GM21515 (cell line): ENCODE measurements around the gene NUDT22.
"Not testable (repeated sequence)": the region's sequence is repeated elsewhere in the genome, so short reads cannot be mapped to it uniquely, and the experiment has no call there.

Experiments
- ATAC-seq: cut with Tn5 transposase; IDR thresholded peaks from one replicate; pipeline ENCODE4 v1.9.1; 2021; ENCODE audit not compliant: unreplicated experiment

NUDT22 gene

DNA sequence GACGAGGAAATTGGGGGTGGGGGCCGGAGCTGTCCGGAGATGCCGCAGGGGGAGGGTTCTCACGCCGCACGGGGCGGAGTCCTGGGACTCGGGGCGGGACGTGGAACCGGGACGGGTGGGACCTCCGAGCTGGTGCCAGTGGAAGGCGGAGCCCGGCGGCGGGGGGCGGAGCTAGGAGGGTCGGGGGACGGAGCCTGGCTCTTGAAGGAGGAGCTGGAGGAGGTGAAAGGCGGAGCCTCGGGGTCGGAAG, 15.1 kb downstream of the NUDT22 start:
- peak; percentile 52 for ATAC-seq

DNA sequence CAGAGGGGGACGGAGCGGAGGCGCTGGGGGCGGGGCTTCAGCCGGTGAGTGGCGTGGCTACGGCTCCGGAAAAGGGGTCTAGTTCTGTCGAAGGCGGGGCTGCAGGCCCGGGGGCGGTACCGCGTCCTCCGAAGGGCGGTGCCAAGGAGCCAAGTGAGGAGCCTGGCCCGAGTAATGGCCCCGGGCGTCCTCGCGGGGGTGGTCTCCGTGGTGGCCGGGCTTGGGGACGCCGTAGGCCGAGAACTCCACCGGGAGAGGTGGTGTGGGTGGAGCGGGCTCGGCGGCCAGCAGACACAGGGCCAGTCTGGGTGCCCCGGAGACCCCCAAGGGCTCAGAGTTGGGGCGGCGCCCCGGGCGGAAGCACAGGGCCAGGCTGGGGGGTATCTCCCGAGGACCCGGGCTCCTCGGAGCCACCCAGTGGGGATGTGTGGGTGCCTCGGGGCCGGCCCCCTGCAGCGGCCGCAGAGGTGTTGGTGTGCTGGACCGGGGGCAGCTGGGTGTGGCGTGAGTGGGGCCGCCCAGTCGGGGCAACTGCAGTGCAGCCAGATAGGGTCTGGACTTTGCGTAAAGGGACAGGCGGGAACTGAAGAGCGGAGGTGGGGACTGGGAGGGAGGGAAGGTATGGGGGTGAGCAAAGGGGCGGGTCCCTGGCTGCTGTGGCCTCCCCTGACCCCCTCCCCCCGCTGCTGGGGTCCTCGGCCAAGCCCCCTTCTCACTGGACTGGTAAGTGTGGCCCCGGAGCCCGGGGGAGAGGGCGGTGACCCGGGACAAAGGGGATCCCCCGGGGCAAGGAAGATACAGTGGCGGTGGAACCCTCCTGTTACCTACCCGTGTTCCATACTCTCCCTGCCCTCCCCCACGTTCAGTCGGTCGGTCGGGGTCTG, 15.7 kb downstream of the NUDT22 start:
- ATAC-seq: peak; percentile 12

DNA sequence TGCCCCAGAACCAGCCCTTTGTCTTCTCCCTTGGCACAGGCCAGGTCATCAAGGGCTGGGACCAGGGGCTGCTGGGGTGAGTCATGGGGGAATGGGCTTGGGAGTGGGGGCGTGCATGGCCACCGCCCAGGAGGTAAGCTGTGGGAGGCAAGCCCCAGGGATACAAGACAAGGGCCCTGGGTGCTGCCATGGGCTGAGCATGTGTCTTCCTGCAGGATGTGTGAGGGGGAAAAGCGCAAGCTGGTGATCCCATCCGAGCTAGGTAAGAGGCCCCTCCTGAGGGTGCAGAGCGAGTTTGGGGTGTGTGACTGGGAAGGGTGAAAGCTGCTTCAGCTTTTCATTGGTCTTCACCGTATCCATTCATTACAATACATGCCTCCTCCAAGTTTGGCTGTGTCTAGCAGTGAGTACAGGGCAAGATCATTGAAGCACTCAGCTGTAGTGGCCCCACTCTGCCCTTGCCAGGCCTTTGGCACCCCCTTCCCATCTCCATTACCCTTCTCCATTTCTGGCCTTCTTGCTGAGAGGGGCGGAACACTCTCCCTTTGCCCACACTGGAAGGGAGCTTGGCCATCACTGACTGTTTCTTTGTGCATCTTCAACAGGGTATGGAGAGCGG, 17.3 kb downstream of the NUDT22 start:
- ATAC-seq: no peak

- no peak for ATAC-seq
Observed at GRCh38 chr11:64244107-64244506, 18.0 kb downstream of the NUDT22 start.

- no peak for ATAC-seq
Observed at GRCh38 chr11:64244966-64245365, 18.9 kb downstream of the NUDT22 start.

DNA sequence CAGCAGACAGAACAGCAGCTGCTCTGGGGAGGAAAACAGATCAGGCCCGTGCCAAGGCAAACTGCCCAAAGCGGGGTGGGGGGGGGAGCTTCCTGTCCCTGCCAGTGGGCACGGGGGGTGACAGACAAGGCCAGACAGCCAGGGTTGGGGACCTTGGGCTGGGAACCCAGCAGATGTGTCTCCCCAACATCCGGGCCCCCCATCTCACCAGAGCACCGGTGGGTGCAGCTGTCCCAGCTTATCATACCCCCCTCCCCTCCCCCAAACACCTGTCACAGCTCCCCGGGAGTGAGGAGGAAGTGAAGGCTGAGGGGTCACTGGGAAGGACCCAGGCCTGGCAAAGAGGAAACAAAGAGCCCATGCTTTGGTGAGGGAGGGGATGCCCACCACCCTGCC, 19.3 kb downstream of the NUDT22 start:
- ATAC-seq: no peak

DNA sequence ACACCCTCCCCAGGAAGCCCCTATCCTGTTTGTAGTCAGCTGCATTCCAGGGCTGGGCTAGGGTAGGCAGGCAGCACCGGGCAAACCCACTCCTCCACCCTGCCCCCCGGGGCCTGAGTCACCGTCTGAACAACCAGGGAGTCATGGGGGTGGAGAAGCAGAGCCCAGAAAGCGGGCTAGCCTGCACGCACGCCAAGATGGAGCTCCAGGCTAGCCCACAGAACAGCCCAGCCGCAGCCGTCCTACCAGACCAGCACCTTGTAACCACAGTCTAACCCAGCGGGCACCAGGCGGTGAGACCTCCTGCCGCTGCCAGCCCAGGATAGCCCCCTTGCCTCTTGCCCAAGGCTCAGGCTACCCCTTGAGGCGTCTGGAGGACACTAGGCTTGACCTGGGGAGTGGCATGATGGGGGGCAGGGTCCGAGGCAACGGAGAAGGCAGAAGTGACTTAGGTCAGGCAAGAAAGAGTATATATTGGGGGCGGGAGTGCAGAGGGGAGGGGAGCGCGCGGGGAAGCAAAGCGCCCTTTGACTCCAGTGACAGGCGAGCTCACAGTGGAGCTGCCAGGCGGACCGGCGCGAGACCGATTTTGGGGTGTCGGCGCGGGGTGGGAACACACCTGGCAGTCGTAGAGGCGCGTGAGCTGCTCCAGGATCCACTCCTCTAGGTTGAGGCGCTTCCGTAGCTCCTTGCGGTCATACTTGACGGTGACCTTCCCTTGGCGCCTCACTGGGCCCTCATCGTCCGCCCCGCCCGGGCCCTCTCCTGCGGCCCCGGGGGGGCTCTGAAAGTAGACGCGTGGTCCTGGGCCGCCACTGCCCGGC, 19.9 kb downstream of the NUDT22 start:
- ATAC-seq: no peak

DNA sequence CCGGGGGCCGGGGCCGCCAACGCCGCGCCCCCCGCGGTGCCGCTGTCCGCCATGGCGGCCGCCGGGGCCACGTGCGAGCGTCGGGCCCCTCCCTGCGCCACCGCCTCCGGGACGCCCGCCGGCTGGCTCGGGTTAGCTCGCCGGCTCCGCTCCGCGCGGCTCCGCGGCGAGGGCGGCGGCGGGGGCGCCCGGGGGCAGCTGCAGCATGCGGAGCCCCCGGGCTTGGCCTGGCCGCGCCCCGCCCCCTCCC, 20.5 kb downstream of the NUDT22 start:
- not testable (repeated sequence) for ATAC-seq

- ATAC-seq: no peak
Observed at GRCh38 chr11:64246871-64247728, 21.0 kb downstream of the NUDT22 start, which contains the start of gene PPP1R14B. TSS of gene PPP1R14B (minus strand) at chr11:64246943. CDS start at chr11:64246673, 270 bp downstream.

DNA sequence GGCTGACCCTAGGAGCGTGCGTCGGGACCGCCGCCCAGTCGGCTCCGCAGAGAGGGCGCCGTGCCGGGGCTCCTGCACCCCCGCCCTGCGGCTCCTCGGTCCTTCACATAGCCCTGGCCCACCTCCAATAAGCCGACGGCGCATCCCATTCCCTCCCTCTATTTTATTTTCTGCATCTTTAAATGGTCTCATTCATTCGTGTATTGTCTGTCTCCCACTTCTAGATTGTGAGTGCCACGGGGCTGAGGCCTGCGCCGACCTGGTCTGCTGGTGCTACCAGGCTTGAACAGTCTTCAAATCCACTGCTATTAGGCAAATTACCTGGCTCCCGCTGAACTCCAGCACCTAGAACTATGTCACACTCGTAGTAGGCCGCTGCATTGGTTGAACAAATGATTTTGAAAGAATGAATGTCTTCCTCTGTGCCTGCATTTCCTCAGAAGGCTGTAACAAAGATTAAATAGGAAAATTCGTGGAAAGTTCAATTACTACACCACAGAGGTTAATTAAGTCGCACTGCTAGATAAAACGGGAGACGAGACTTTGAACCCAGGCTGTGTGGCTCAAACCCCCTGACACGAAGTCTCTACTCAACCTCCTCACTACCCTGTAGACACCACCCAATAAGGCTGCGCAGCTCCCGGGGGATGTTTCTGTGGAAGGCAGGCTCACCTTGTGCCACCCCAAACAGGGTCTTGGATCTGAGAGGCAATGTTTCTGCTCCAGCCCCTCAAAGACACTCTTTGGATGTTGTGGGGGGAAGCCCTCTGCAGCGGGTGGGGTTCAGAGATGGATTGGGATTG, 21.9 kb downstream of the NUDT22 start:
- ATAC-seq: no peak

- ATAC-seq: no peak
Observed at GRCh38 chr11:64248578-64248977, 22.5 kb downstream of the NUDT22 start.

DNA sequence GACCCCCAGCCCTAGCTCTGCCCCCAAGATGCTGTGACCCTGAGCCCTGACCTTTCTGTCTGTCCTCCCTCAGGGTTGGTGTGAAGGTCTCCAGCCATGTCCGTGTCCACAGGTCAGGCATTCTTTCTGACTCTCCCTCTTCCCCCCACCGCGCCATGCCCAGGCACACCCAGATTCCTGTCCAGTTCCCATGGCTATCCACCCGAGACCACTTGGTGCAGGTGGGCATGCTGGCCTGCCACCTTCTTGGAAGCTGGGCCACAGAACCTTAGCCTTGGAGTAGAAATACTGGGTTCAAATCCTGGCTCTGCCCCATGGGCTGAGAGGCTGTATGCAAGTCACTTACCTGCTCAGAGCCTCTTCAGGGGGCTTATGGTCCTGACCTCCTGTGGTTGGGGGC, 23.0 kb downstream of the NUDT22 start:
- ATAC-seq: no peak

DNA sequence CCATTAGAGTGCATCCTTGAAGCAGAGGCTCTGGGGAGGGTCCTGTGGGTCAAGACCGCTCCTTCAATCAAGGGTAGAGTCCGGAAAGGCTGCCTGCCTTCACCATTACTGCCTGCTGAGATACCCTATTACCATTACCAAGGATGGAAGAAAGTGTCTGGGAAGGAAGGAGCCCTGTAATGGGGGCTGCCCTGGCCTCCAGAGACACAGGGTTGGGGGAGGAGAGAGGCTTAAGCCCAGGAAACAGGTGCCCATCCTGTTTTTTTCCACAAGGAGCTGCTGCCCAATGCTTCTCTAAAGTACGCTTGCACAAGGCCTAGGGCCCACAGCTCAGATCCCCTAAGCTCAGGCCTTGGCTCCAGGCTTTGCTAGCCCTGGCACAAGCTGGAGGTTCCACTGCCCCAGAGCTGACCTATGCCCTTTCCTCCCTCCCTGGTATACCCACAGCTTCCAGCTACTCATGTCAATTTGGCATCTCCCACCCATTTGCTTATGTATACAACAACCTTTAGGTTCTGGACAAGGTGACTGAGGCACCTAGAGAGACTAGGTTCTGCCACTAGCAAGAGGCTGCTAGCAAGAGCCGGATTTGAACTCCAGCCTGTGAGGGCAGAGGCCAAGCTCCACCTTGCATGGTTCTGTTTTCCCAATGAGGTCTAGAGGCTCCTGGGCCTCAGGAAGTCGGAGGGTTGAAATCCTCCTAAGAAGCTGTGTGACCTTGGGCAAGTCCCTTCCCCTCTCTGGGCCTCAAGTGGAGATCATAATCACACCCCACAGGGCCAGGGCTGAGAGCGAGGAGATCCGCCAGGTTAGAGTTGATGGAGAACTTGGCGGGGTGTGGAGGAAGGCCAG, 23.7 kb downstream of the NUDT22 start:
- ATAC-seq: no peak

- ATAC-seq: no peak
Observed at GRCh38 chr11:64250415-64251015, 24.4 kb downstream of the NUDT22 start.

DNA sequence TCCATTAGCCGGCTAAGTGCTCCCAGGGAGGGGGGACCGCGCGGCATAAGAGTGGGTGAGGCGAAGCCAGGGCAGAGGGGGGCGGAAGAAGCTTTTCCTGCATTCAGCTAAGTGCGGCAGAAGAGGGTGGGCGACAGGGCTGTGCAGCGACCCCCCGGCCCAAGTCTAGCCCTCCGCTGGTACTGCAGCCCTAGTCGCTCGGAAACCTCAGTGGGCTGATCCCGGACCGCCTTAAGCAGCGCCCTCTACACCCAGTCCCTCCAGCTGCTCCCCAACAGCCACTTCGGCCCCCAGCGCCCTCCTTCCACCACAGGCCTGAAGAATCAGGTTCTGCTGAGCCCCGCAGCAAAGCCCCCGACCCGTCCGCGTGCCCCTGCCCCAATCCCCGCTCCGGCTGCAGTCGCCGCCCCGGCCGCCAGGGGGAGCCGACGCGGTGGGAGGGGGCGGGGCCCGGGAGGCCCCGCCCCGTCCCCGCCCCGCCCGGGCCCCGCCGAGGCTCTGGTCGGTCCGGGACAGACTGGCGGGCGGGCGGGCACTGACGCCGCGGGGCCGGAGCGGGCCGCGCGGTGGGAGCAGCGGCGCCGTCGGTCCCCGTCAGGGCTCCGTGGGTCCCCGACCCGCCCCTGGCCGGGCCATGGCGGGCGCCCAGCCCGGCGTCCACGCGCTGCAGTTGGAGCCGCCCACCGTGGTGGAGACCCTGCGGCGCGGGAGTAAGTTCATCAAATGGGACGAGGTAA, 25.1 kb downstream of the NUDT22 start, which contains the start of gene PLCB3:
Gene PLCB3 (plus strand): TSS at position 515 of the 737 bp plus-strand sequence. CDS start 120 bp downstream, at position 635.
- ATAC-seq: peak; percentile 35

GRCh38 chr11:64251753-64252002, 25.6 kb downstream of the NUDT22 start:
- peak; percentile 7 for ATAC-seq

GRCh38 chr11:64252003-64252872, 26.2 kb downstream of the NUDT22 start:
- no peak for ATAC-seq

GRCh38 chr11:64253043-64253442, 27.0 kb downstream of the NUDT22 start:
- no peak for ATAC-seq
